Activated T-cell treated with anti-CD3 and anti-CD28 coated beads for 48 hours (primary cell): Measurements from ENCODE around the gene CMTM4.
"Not testable (repeated sequence)": the region's sequence is repeated elsewhere in the genome, so short reads cannot be mapped to it uniquely, and the experiment has no call there.

Experiments
- DNase-seq: peaks from one replicate; pipeline ENCODE4 v3.0.0-alpha.2; 2020; ENCODE audit warnings: low read depth

Gene CMTM4

GRCh38 chr16:66616169-66616568 lies 80.4 kb downstream of the CMTM4 start:
- DNase-seq, result no peak

- no peak for DNase-seq
These were observed 82.3 kb downstream of the CMTM4 start for GRCh38 chr16:66614161-66614802.

GRCh38 chr16:66612422-66612821 lies 84.1 kb downstream of the CMTM4 start:
- DNase-seq, result no peak

- not testable (repeated sequence) for DNase-seq
These were observed 84.6 kb downstream of the CMTM4 start for GRCh38 chr16:66611911-66612310.

GRCh38 chr16:66610111-66610820 lies 86.3 kb downstream of the CMTM4 start:
- no peak for DNase-seq

DNA sequence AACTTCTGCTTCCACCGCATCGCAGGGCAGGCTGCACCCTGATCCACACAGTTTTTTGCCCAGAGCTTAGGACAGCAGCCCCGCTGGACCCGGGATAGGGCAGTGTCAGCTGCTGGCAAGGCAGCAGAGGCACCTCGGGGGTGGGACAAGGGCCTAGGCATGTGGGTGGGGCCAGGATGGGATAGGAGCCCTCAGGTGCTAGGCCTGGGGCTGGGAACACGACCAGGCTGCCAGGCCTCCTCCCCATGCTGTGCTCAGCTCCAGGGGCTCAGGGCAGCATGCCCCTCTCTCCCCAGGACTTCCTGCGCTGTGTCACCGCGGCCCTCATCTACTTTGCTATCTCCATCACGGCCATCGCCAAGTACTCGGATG lies 87.4 kb downstream of the CMTM4 start:
- no peak for DNase-seq

DNA sequence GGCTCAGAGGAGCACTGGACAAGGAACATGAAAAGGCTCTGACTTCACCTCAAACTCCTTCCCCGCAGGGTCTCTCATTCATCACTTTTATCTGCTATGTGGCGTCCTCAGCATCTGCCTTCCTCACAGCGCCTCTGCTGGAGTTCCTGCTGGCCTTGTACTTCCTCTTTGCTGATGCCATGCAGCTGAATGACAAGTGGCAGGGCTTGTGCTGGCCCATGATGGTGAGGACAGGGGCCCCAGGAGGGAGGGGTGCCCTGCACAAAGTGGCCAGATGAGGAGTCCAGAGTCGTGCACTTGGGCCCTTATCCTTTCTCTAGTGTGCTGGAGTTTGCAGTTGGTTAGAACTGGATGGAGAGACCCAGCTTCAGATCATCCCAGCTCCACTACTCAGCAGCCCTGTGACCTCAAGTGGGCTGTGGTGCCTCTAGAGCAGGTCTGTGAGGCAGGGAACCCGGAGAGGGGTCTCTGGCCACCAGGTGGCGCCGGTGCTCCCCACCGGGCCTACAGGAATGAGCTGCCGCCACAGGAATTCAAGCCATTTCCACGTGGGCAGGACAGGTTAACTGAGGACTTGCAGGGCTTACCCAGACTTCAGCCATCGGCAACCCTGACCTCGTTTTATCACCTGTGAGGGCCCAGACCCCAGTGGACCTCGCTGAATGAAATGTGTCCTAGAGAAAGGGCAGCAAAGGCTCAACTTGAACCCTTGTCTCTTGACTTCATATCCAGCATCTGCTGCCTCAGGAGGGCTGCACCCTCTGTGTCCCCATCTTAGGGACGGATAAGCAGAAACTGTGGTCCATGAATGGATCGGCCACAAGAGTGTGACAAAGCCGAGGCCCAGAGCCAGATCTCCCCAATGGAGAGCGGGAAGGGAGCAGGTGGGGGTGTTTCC lies 88.1 kb downstream of the CMTM4 start:
- DNase-seq, result peak; percentile 86

GRCh38 chr16:66605979-66606751 lies 90.4 kb downstream of the CMTM4 start:
- DNase-seq, result no peak

DNA sequence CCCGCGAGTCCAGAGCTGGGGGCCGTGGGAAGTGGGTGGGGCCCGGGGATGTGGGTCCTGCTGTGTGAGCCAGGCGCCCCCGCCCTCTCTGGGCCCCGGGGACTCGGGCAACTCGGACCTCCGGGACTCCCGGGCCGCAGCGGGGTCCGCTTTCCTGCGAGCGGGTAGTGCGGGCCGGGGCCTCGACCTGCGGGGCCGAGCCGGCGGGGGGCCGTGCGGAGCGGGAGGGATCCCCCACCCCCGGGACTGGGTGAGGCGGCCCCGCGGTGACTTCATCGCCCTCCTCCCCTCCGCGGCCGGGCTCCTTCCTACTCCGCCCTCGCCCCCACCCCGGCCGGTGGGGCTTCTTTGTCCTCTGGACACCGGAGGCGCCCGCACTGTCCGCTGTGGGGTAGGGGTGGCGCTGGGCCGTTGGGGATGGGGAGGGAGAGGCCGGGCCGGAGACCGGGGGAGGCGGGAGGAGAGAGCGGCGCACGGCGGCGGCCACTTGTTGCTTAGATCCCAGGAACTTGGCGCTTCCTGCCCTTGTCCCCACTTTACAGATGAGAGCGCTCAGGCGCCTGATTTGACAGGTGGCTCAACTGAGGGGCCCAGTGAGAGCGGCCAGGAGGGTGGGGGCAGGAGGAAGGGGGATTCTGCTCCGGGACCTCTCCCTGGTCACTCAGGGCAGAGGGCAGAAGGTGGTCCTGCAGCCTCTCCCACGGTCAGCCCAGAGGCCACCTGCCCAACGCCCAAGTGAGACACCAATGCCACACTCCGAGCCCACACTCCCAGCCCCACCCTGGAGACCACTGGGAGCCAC lies 91.2 kb downstream of the CMTM4 start:
- peak; percentile 34 for DNase-seq

- DNase-seq, result peak; percentile 77
These were observed 92.0 kb downstream of the CMTM4 start, which contains the start of gene CMTM3 for GRCh38 chr16:66604376-66605176. CMTM3 (plus strand) TSS chr16:66604704; CDS start chr16:66604806, 102 bp downstream.

GRCh38 chr16:66603537-66604375 lies 92.8 kb downstream of the CMTM4 start:
- peak; percentile 54 for DNase-seq

- no peak for DNase-seq
These were observed 95.1 kb downstream of the CMTM4 start for GRCh38 chr16:66601471-66601870.

- no peak for DNase-seq
These were observed 96.1 kb downstream of the CMTM4 start for GRCh38 chr16:66600477-66600876.

- DNase-seq, result no peak
These were observed 96.8 kb downstream of the CMTM4 start for GRCh38 chr16:66599726-66600125.

GRCh38 chr16:66598111-66598510 lies 98.4 kb downstream of the CMTM4 start:
- DNase-seq, result no peak

DNA sequence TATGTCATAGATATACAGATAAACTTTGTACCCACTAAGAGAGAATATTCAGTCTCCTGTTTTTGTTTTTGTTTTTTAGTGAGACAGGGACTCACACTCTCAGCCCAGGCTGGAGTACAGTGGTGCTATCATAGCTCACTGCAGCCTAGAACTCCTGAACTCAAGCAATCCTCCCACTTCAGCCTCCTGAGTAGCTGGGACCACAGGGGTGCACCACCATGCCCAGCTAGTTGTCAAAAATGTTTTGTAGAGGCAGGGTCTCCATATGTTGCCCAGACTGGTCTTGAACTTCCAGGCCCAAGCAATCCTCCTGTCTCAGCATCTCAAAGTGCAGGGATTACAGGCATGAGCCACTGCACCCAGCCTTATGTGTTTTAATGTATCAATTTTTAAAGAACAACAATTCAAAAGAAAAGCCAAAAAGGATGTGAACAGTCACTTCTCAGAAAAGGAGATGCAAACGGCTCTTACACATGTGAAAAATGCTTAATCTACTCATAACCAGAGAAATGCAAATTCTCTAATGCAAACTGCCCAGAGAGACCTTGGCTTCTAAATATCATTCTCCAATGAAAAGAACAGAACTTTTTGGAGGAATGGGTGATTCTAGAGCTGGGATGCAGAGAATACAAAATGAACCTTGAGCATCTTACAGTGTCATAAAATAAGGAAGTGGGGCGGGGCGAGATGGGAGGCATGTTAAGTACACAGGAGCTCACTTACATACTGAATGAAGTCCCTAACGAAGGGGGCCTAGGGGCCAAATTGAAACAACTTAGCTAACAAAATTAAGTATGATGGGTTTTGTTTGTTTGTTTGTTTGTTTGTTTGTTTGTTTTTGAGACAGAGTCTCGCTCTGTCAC lies 99.3 kb downstream of the CMTM4 start:
- DNase-seq, result no peak

- not testable (repeated sequence) for DNase-seq
These were observed 100.0 kb downstream of the CMTM4 start for GRCh38 chr16:66596559-66596958.

DNA sequence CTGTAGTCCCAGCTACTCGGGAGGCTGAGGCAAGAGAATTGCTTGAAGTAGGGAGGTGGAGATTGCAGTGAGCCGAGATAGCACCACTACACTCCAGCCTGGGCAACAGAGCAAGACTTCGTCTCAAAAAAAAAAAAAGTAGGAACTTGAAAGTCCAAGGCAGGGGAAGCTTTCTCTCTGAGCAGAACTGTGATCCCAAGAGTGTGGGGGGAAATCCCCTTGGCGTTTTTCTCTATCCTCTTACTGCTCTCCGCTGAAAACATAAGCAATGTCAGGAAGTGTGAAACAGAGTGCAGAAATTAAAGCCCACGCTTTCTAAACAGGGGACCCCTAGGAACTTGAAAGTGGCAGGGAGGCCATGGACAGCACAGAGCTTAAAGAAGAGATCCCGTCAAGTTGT lies 101.8 kb downstream of the CMTM4 start:
- no peak for DNase-seq
